PC-9 (cell line): ENCODE measurements around the gene FKBP5.

Experiments used
- EZH2 ChIP-seq: fragments of 200-600 bp; sonication (generic); IDR thresholded peaks from 2 replicates; pipeline ENCODE4 v1.8.0; 2017; ENCODE audit warnings: antibody characterized with exemption, low read depth
- TF ChIP-seq, protein P1 (sequence below): fragments of 200-600 bp; sonication (generic); conservative IDR thresholded peaks from 2 replicates; pipeline ENCODE4 v1.6.1; 2017; ENCODE audit warnings: mixed run types, antibody characterized with exemption, mild to moderate bottlenecking, moderate library complexity

DNA sequence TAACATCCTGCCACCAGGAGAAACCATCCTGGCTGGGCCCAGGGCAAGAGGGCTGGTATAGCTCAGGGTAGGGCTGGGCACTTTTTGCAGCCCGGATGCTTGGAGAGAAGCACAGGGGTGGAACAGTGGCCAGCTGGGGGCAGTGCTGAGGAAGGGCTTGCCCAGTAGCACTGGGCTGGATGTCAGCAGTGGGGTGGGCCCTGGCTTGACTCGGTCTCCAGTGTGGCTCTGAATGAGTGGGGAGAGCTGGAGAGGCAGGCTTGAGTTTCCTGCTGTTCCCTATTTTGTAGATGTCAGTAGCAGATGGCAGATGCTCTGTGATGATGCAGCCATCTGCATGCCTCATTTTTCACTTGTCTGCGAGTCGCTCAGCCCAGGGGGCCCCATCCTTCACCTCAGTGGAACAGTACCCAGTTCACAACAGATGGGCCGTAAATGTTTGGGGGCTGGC lies 119.7 kb downstream of the FKBP5 start:
- TF ChIP-seq, protein P1, sequence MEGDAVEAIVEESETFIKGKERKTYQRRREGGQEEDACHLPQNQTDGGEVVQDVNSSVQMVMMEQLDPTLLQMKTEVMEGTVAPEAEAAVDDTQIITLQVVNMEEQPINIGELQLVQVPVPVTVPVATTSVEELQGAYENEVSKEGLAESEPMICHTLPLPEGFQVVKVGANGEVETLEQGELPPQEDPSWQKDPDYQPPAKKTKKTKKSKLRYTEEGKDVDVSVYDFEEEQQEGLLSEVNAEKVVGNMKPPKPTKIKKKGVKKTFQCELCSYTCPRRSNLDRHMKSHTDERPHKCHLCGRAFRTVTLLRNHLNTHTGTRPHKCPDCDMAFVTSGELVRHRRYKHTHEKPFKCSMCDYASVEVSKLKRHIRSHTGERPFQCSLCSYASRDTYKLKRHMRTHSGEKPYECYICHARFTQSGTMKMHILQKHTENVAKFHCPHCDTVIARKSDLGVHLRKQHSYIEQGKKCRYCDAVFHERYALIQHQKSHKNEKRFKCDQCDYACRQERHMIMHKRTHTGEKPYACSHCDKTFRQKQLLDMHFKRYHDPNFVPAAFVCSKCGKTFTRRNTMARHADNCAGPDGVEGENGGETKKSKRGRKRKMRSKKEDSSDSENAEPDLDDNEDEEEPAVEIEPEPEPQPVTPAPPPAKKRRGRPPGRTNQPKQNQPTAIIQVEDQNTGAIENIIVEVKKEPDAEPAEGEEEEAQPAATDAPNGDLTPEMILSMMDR, result 0 out of 2 replicates have a peak, but pooled peaks have one; percentile 19
- TF ChIP-seq EZH2, result no peak
